GM19238 (cell line): ENCODE measurements around the gene PPP1CA.

ENCODE experiments used
- DNase-seq: peaks from one replicate; pipeline ENCODE4 v3.0.0; 2011; ENCODE audit warnings: low spot score; ENCODE audit not compliant: insufficient read length

The PPP1CA gene

DNA sequence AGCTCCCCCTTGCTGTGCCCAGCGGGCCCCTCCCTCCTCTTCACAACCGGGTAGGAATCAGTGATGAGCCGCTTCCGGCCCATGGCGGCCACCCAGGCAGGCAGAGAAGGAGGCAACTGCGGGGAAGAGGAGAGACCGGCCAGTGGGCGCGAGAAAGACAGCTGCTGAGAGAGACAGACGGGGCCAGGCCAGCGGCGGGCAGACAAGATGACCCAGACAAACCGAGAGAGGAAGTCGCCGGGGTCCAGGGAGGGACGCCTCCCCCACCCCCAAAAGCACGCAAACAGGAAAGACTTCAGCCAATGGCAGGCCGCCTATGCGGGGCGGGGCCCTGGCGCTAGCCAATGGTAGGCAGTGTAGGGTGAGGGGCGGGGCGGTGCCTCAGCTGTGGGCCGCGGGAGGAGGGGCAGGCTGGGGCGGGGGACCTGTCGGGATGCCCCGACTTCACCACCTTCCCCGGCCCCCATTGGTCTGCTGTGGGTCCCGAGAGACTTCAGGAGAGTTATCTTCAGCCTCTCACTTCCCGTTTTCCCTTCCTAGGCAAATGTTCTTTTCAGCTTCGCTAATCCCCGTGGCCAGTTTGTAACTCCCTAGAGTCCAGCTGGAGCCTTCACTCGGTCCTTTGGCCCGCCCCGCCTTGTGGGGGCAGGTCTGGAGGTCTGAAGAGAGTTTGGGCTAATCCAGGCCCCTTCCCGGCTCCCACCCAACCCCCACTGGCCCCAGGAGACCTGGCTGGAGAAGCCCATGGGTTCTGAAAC is 48.2 kb downstream of the PPP1CA start, which contains the start of gene POLD4:
Gene POLD4 (minus strand): TSS at position 230 of the 758 bp plus-strand sequence. CDS start 147 bp downstream, at position 83.
- DNase-seq, result peak; percentile 94

DNA sequence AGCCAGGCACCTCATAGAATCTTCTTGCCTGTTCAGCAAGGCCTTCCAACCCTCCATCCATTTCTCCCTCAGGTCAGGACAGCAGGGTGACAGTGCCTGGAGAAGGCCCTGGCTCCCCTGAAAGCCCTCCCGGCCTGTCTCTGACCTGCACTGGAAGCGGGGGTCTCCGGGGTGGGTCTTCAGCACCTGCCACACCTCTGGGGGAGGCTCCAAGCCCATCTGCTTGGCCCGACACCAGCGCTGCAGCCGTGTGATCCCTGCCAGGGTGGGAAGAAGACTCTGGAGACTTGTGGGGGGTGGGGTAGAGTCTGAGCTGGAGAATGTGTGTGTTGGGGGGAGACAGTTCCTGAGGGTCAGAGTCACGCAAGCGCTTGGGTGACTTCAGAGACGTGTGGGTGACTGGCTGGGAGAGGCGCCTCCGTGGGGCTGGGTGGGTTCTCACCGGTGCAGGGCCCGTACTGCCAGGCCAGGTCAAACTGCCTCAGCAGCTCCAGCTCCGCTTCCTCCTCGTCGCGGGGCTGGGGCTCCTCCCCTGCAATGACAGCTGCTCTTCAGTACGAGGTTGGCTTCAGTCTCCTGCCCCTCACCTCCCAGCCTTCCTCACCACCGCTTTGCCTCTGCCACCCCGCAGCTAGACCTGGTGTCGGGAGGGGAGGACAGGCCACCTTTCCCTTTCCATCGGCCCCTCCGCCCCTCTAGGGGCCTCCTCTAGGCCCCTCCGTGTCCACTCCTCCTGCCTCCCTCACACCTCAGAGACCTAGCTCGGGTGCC is 48.9 kb downstream of the PPP1CA start:
- DNase-seq, result no peak

DNA sequence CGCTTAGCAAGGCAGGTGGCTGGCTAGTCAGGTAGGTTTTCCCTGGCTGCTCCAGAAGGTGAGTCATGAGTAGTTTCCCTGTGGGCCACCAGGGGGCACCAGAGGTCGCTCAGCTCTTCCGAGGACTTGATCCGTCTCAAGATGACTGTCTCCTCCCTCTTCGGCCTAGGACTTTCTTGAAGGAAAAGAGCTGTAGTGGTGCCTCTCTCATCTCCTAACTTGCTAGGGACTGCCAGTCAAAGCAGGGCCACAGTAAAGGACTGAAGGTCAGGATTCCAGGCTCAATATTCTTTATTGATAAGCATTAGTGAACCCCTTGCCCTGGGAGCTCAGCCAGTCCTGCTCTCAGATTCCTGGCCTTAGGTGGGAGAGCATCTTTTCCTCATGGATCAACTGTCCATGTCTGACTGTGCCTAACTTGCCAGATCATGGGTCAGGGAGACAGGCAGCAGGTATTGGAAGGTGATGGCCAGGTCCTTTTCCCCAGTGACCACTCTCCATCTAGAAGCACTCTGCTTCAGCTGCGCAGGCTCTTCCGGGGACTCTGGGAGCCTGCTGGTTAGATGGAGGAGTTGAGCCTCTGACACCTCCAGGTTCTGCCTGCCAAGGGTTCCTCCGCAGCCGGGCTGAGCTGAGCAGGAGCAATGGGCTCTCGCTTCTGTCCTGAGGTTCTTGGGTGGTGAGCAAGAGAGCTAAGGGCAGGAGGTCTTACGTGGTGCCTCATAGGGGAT is 50.2 kb downstream of the PPP1CA start:
- no peak for DNase-seq

DNA sequence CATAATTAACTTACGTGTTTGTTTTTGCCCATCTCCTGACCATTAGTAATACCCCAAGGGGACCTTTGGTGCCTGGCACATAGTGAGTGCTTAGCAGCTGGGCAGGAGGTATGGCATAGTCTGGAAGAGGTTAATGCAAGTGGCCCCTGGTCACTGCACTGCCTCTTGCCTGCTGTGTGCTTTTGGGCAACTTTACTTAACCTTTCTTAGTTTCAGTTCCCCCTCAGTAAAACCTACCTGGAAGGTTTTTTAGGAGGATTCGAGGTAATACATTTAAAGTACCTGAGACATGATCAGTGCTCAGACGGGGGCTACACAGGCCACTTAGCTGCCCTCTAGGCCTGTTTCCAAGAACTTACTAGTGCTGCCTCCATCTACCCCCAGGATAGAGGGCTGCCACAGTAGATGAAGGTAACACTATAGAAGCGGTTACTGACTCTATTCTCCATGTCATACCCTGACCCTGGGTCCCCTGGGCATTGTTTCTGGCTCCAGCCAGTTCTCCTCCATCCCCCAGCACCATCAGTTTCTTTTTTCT is 51.7 kb downstream of the PPP1CA start:
- no peak for DNase-seq

DNA sequence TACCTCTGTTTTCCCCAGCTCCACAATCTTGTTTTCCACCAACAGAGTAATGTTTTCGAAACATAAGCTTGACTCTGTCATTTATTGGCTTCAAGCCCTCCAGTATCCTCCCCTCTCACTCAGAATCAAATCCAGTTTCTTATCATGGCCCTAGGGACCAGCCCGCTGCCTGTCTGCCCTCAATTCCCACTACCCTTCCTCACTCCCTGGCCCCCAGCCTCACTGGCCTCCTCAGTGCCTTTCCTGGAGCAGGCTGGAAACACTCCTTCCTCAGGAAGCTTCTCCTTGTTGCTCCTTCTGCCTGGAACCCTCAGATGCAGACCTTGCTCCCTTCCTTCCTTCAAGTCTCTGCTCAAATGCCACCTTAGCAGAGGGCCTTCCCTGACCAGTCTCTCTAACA is 52.2 kb downstream of the PPP1CA start:
- no peak for DNase-seq

DNA sequence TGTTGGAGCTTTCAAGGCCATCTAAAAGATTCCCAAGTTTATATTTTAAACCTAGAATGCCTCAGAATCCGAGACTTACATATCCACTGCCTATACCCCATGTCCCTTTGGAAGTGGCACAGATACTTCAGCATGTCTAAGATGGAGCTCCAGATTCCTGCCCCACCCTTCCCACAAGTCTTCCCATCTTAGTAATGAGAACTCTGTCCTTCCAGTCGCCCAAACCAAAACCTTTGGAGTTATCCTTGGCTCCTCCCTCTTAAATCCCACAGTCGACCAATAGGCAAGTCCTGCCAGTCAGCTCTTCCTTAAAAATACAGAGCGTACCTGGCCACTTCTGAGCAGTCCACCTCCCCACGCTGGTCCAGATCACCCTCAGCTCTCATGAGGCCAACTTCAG is 52.6 kb downstream of the PPP1CA start:
- DNase-seq, result no peak
